Body of pancreas (tissue), 4 donors: ENCODE measurements around the gene PHAX. TPM values are rescaled to one million over a fixed set of nuclear protein-coding genes. Genes with fewer than 3 reads are reported as not detected.
"Not testable (repeated sequence)": the region's sequence is repeated elsewhere in the genome, so short reads cannot be mapped to it uniquely, and the experiment has no call there.

Source experiments
- ATAC-seq: fragments of 150-250 bp; one replicate; pipeline ENCODE4 v1.9.1; 2016
- DNase-seq, 4 donors: peaks; one replicate each; pipeline ENCODE4 v3.0.0-alpha.2; 2019
- H3K27ac ChIP-seq, 4 donors: fragments of 200-600 bp; sonication (generic); 1 replicate in 3 of 4; 2 replicates in 1 of 4; pipeline versions ENCODE4 v1.5.1 to v1.6.1; 2016 to 2019; ENCODE audit warnings: mild to moderate bottlenecking in 1 of 4, mixed read lengths in 1 of 4, moderate library complexity in 1 of 4
- H3K27me3 ChIP-seq, 2 donors: fragments of 200-600 bp; sonication (generic); one replicate each; pipeline ENCODE4 v1.6.0; 2016; ENCODE audit warnings: mild to moderate bottlenecking in 1 of 2
- H3K36me3 ChIP-seq, 2 donors: fragments of 200-600 bp; sonication (generic); replicated peaks in 1 of 2; 2 replicates each; pipeline ENCODE4 v1.5.1; 2016; ENCODE audit warnings: low read depth in 2 of 2; ENCODE audit not compliant: insufficient read depth in 1 of 2
- H3K4me1 ChIP-seq: fragments of 200-600 bp; sonication (generic); one replicate; pipeline ENCODE4 v1.6.0; 2016
- H3K4me3 ChIP-seq, 2 donors: fragments of 200-600 bp; sonication (generic); 1 replicate in 1 of 2; 2 replicates in 1 of 2; pipeline ENCODE4 v1.5.1; 2016 to 2019
- H3K9me3 ChIP-seq, 3 donors: fragments of 200-600 bp; sonication (generic); 1 replicate in 2 of 3; 2 replicates in 1 of 3; pipeline ENCODE4 v1.5.1; 2016
- CTCF ChIP-seq, 7 experiments: fragments of 450-650 bp in 4 of 7; fragments of 200-600 bp in 3 of 7; sonication (generic) in 3 of 7; IDR thresholded peaks; one replicate each; pipeline ENCODE4 v1.5.1; 2016 to 2019; ENCODE audit warnings: antibody characterized with exemption in 7 of 7
- POLR2A ChIP-seq, 3 donors: fragments of 450-650 bp; IDR thresholded peaks; one replicate each; pipeline ENCODE4 v1.6.1; 2016; ENCODE audit warnings: antibody characterized with exemption in 3 of 3, mild to moderate bottlenecking in 2 of 3
- WGBS, 2 donors: methylation state at CpG; one replicate each; pipeline ENCODE4 v1.1.5; 2017; 5-methylcytosine and 5-hydroxymethylcytosine counted together
- intact Hi-C: fragments of 100-400 bp; cut with DNase I; formaldehyde crosslinking; loops from one replicate; pipeline ENCODE4 v1.15.1; 2023
- total RNA-seq, 2 donors: library from RNA; depleted of rRNA; stranded (reverse); fragments of >200 nt; gene quantifications; one replicate each; pipeline ENCODE4 v1.1.0, GENCODE V29; 2016

The PHAX gene
- total RNA-seq, 2 donors from 2014 or later: 24.6 to 26.7 TPM

- H3K4me1 ChIP-seq: peaks cover 14% of the 10 kb centered on the region
- no peaks in the 10 kb centered on the region for H3K27me3 ChIP-seq
- TF ChIP-seq POLR2A (IDR thresholded peaks at IDR 0.05) (peak; percentile 67 to 89 (median 88)), CTCF (IDR thresholded peaks at IDR 0.05) (peak in 5 of 7 experiments; percentile 25 to 61 (median 46))
- H3K9me3 ChIP-seq: no peaks in the 10 kb centered on the region
- peak; percentile 98 for ATAC-seq
- peak within 1 kb of the TSS; percentile 56 to 91 (median 79) for H3K27ac ChIP-seq
- peak; percentile 93 to 97 (median 96) for DNase-seq
- WGBS, 2 donors: 0% methylated on average over 44 of the region's 44 CpGs; no CpG with 5 or more reads in 1 of the 2 donors
- H3K4me3 ChIP-seq: peak within 1 kb of the TSS; percentile 2 to 38
- intact Hi-C loops: no loop called here
- no peaks in the 10 kb centered on the region for H3K36me3 ChIP-seq
These were observed 5.8 kb upstream of the PHAX start, which contains the start of gene ALDH7A1 for GRCh38 chr5:126594748-126595485. TSS of gene ALDH7A1 (minus strand) at chr5:126595219. CDS start at chr5:126595198, 21 bp downstream.

GRCh38 chr5:126595486-126596083, 5.2 kb upstream of the PHAX start:
- ATAC-seq (no peak), DNase-seq (no peak)
- Histone ChIP-seq H3K27ac (peak overlapping the region; percentile 56 to 91 (median 79)), H3K4me3 (no peak overlapping the region), H3K27me3 (no peaks in the 10 kb centered on the region), H3K4me1 (peaks cover 17% of the 10 kb centered on the region), H3K9me3 (no peaks in the 10 kb centered on the region), H3K36me3 (no peaks in the 10 kb centered on the region)
- 61% methylated on average over 22 of the region's 22 CpGs for WGBS, 2 donors
- intact Hi-C loops: no loop called here
- TF ChIP-seq POLR2A (IDR thresholded peaks at IDR 0.05) (no peak), CTCF (IDR thresholded peaks at IDR 0.05) (no peak)

GRCh38 chr5:126597156-126597555, 3.6 kb upstream of the PHAX start:
- no peaks in the 10 kb centered on the region for H3K27me3 ChIP-seq
- WGBS, 2 donors: 75 to 80% methylated on average over 4 of the region's 4 CpGs
- ATAC-seq (no peak), DNase-seq (no peak)
- no peaks in the 10 kb centered on the region for H3K9me3 ChIP-seq
- intact Hi-C loops: no loop called here
- peaks cover 29% of the 10 kb centered on the region for H3K4me1 ChIP-seq
- no peaks in the 10 kb centered on the region for H3K36me3 ChIP-seq
- no peak for TF ChIP-seq POLR2A (IDR thresholded peaks at IDR 0.05)
- no peak for TF ChIP-seq CTCF (IDR thresholded peaks at IDR 0.05)
- no peak overlapping the region for H3K27ac ChIP-seq
- H3K4me3 ChIP-seq: no peak overlapping the region

GRCh38 chr5:126599499-126599898, 1.2 kb upstream of the PHAX start:
- Histone ChIP-seq H3K27me3 (no peaks in the 10 kb centered on the region), H3K36me3 (peaks cover 4 to 6% of the 10 kb centered on the region in 2 donors), H3K9me3 (no peaks in the 10 kb centered on the region), H3K4me3 (no peak overlapping the region), H3K4me1 (peaks cover 21% of the 10 kb centered on the region), H3K27ac (peak overlapping the region in 1 of 4 donors; percentile 83)
- ATAC-seq (no peak), DNase-seq (peak in 1 of 4 donors; percentile 13)
- intact Hi-C loops: no loop called here
- 88 to 95% methylated on average over 7 of the region's 7 CpGs for WGBS, 2 donors
- TF ChIP-seq POLR2A (IDR thresholded peaks at IDR 0.05): no peak
- TF ChIP-seq CTCF (IDR thresholded peaks at IDR 0.05): no peak

GRCh38 chr5:126599971-126600630, 646 bp upstream of the PHAX start:
- intact Hi-C loops, H3K4me3 ChIP-seq, ATAC-seq, H3K36me3 ChIP-seq, H3K27me3 ChIP-seq, H3K9me3 ChIP-seq, DNase-seq: not testable (repeated sequence)
- WGBS, 2 donors: 61 to 62% methylated on average over 15 of the region's 15 CpGs
- H3K27ac ChIP-seq: peak overlapping the region in 3 of 4 donors; percentile 72 to 83 (median 81)
- H3K4me1 ChIP-seq: peaks cover 27% of the 10 kb centered on the region
